KBM-7 (cell line): Measurements from ENCODE around the gene GRK2.
"Not testable (repeated sequence)": the region's sequence is repeated elsewhere in the genome, so short reads cannot be mapped to it uniquely, and the experiment has no call there.

ENCODE experiments used
- DNase-seq: peaks from one replicate; pipeline ENCODE4 v3.0.0-alpha.2; 2015
- in situ Hi-C: fragments of 300-500 bp; cut with MboI; formaldehyde crosslinking; loops from 2 replicates; pipeline ENCODE4 v1.14.3; 2020; ENCODE audit warnings: low sequenced_read_pairs, low pct_unique_long_range_greater_than_20kb, mixed read lengths

Gene GRK2

DNA sequence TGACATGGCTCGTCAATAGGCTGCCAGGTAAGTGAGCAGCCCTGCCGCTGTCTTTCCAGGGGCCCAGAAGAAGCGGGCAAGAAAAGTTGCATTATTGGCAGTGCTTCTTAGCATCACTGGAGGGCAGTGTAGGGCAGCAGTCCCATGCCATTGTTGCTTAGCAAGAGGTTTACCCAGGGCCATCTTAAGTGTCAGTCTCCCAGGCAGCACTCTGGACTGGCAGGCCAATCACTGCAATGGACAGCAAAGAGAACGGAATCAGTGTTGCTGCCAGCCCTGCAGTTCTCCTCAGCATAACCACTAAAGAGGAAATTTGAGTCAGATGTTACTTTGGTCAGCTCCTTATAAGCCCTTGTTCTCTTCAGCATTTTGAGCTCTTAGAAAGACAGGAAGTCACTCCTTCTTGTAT, 13.4 kb upstream of the GRK2 start:
- DNase-seq = peak; percentile 60
- in situ Hi-C loops = no loop called here

DNA sequence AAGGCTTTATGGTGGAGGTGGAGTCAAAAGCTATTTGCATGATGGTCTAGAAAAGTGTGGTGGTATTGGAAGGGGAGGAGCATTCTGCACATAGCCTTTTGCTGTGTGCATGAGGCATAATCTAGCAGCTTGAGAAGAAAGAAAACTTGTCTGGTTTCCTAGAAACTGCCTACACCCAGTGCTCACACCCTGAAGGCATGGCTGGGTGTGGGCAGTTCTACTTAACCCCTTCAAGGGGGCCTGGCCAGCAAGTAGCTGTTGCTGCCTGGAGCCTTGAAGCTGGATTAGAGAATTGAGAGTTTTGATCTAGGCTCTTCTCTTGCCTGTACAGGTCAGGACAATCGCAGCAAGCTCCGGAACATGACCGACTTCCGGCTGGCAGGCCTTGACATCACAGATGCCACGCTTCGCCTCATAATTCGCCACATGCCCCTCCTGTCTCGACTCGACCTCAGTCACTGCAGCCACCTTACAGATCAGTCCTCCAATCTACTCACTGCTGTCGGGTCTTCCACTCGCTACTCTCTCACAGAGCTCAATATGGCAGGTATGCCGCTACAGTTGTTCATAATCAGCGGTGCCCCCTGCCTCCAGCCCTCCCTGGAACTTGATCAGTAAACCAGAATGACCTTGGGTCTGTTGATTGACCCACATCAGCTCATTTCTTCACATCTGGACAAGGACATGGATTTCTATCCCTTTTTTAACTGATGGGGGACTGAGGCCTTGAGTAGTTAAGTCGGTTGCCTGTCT, 12.2 kb upstream of the GRK2 start:
- in situ Hi-C loops = no loop called here
- no peak for DNase-seq

DNA sequence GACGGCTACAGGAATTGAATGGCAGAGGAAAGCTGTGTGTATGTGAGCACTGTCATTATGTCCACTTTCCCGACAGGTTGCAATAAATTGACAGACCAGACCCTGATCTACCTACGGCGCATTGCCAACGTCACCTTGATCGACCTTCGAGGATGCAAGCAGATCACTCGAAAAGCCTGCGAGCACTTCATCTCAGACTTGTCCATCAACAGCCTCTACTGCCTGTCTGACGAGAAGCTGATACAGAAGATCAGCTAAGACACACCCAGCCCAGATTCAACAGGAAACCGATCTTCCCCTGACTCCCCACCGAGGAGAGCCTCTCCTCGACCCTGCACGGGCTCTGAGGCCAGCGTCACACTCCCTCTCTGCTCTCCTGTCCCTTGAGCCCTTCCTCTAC, 11.5 kb upstream of the GRK2 start:
- no peak for DNase-seq
- in situ Hi-C loops = no loop called here

DNA sequence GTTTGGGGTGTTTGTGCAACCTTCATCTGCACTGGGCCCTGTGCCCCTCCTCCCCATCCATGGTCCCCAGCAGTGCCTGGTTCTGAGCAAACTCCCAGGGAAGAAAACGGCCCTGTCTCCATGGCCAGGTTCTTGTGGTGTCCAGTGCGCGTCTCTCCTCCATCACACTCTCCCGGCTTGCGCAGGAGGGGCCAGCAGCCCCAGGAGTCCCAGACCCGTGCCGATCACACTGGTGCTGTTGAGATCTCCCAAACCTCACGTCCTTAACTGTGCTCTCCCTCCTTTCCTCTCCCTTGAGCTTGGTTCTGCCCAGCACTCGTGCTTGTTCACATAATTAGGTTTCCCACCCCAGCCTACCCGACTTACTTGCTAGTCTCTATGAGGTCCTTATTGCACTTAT, 10.9 kb upstream of the GRK2 start:
- in situ Hi-C loops = no loop called here
- no peak for DNase-seq

DNA sequence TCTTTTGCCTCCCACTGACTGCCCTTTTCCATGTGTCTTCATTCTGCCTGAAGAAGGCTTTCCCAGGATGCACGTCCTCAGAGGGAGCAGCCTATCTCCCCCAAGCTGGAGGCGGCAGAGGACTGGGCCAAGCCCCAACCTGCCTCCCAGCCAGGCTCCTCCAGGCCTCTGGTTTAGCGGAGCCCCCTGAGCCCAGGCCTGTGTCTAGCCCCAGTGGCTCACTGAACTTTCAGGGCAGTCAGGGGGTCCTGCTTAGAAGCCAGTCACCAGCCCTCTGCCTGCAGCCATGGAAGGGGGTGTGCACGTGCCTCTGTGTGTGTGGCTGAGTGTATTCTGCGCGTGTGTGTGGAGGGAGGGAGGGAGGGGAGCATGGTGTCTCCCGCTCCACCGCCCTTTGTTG, 10.4 kb upstream of the GRK2 start:
- in situ Hi-C loops = no loop called here
- DNase-seq = no peak

DNA sequence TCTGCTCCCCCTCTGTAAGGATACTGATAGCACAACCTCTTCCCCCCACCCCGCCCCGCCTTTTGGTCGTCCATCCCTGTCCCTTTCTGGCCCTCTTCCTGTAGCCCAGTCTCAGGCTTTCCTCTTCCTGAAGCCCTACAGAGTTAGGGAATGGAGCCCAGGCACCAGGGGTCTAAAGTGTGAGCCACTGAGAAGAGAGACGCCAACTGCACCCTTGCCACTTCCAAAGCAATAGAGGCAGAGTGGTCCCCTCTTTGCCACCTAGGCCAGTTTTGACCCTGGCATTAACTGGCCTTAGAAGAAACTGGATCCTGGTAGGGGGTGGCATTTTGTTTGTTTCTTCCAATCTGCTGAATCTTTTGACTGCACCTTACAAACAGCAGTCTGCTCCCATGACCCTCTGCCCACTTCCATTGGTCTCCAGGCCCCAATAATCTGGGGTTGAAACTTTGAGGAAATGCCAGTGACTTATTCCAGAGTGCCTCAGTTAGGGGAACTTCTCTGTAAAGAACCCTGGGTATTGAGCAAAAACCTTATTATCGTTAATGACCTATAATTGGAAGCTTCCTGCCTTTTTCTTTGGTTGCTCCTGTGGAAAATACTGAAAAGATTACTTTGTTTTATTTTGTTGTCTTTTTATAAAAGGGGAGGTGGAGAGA, 9.7 kb upstream of the GRK2 start:
- DNase-seq = no peak
- in situ Hi-C loops = no loop called here

DNA sequence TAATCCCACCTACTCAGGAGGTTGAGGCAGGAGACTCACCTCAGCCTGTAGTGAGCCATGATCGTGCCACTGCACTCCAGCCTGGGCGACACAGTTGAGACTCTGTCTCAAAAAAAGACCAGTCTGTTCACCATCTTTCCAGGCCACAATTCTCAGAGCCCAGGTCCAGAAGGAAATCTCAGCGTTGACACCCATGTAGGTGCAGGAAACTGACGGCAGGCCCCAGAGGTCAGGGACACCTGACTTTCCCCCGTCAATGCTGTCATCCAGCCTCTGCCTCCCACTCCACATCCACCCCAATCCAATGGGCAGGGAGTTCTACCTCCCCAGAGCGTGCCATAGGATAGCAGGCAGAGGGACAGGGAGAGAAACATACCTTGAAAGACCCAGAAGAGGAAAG, 5.9 kb upstream of the GRK2 start:
- in situ Hi-C loops = no loop called here
- DNase-seq = no peak

DNA sequence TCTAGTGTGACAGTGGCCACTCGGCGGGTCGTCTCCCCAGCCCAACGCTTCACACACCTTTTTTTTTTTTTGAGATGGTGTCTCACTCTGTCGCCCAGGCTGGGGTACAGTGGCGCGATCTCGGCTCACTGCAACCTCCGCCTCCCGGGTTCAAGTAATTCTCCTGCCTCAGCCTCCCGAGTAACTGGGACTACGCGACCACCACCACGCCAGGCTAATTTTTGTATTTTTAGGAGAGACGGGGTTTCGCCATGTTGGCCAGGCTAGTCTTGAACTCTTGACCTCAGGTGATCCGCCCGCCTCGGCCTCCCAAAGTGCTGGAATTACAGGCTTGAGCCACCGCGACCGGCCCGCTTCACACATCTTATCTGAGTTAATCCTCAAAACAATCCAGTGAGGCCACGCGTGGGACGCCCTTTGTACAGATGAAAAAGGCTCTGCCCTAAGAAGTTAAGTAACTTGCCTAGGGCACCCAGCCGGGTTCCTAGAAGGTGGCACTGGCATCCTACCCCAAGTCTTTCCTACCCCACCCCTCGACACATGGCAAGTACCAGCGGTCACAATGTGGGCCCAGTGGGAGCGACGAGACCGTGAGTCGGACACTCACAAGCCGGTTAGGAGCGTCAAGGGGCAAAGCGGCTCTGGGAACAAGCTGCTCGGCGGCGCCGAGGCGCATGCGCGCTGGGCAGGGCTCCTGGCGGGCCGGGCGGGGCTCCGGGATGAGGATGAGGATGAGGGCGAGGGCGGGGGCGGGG, 5.2 kb upstream of the GRK2 start:
- in situ Hi-C loops, DNase-seq: not testable (repeated sequence)

DNA sequence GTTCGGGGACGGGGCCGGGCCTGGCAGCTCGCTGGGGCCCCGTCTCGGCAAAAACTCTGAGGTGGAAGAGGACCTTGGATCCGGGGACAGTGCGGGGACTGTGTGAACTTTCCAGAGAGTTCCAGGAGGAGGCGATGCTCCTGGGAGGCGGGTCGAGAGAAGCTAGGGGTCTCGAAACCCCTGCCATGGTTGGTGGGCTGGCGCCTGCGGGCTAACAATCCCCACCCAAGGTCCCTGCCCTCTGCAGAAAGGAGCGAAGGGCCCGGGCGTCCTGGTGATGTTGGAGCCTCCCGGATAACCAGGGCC, 4.7 kb upstream of the GRK2 start:
- in situ Hi-C loops = no loop called here
- no peak for DNase-seq

DNA sequence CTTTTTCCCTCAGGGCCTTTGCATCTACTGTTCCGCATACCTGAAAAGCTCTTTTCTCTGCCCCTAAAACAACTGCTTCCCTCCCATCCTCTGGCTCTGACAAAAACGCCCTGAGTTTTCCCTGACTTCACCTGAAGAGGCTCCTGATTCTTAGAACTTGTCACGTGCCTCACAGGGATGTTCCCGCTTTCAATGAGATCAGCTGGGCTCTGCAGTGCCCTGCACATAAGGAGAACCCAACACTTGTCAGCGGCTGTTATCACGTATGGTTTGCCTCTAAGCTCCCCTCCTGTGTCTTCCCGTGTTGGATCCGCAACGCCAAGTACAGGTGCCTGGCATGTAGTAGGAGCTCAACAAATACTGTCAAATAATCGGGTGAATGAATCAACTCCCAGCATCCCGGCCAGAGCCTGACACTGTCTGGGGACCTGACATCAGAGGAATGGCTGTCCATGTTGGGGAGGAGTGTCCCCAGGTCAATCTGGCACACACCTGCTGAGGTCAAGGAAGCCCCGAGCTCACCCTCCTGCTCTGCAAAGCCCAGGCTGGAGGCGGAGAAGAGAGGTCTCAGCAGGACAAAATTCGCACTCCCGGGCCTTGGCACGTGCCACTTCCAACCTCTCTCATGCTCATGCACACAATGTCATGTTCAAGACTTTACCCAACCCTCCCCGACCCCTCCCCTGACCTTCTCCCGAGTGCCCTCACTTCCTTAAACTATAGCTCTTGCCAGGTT, 4.2 kb upstream of the GRK2 start:
- in situ Hi-C loops = no loop called here
- DNase-seq = no peak

DNA sequence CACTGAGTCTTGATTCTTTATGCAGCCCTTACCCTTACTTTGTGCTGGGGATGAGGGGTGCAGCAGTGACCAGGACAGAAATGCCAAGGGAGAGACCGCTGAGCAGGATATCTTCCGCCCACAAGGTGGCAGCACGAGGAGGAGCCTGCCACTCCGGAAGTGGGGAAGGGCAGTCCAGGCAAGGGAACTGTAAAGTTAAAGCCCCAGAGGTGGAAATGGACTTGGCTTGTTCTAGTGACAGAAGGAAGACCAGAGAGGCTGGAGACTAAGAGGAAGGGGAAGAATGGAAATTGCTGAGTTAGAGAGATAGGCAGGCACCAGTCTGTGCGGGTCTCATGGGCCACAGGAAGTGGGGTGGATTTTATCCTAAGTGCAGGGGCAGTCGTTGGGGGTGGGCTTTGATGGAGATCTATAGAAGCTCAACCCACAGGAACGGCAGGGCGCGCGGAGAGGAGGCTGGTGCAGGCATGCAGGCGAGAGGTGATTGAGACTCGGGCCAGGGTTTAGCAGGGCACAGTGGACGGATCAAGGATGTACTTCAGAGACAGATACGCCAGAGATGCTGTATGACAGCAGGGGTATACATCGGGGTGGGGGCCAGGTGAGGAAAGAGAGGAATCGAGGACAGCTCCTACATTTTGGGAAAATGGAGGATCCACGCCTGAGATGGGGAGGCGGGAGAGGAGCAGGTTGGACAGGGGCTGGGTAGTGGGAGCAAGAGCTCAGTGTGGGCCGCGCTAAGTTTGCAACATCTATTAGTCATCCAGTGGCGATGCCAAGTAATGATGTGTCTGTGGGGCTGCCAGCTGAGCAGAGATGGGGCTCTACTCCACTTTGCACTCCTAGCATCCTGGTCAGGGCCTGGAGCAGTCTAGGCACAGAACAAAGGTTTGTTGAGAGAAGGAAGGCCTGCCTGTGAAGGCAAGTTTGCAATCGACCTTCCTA, 3.3 kb upstream of the GRK2 start:
- DNase-seq = peak; percentile 90
- in situ Hi-C loops = no loop called here

DNA sequence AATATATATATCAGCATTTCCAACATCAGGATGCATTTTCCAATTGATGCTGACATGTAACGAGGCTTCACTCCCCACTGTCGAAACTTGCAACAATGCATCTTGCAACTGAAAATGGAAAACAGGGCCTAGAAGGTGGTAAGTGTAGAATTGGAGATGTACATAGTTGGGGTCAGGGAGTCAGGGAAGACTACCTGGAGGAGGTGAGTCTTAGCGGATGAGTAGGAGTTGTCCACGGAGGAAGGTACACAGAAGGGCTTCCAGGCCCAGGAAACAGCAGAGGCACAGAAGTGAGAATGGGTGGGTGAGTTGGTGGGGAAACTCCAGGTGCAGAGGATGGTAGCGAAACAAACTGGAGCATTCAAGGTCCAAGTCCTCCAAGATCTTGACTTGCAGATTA, 2.0 kb upstream of the GRK2 start:
- in situ Hi-C loops = no loop called here
- DNase-seq = no peak

DNA sequence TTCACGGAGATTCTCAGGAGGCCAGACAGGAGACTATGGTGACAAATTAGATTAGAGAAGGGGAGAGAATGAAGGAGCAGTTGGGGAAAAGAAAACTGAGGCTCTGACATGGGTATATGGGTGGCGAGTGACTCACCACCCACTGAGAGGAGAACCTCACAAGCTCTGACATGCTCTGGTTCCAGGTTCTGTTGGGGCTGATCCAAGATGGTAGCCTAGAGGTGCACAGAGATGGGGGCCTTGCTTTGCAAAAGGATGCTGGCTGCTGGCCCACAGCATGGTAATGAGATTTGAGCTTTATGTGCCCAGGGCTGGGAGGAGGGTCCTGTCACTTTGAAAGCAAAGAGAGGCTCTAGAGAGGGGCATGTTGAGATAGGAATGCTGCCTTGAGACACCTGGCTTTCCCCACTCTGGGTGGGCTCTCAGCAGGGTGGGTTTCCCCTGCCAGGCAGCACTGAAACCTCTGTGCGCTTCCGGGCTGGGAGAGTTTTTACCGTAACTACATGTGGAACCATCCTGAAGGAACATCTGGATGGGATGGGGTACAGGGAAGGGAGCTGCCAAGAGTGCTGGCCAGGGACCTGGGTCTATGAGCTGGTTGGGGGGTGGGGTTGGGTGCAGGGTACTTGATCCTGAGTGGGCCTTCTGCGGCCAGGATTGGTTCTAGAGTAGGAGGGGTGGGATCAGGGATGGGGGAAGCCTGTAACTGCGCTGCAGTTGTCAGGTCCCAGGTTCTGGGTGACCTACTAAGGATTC, 1.2 kb upstream of the GRK2 start:
- in situ Hi-C loops = no loop called here
- no peak for DNase-seq

DNA sequence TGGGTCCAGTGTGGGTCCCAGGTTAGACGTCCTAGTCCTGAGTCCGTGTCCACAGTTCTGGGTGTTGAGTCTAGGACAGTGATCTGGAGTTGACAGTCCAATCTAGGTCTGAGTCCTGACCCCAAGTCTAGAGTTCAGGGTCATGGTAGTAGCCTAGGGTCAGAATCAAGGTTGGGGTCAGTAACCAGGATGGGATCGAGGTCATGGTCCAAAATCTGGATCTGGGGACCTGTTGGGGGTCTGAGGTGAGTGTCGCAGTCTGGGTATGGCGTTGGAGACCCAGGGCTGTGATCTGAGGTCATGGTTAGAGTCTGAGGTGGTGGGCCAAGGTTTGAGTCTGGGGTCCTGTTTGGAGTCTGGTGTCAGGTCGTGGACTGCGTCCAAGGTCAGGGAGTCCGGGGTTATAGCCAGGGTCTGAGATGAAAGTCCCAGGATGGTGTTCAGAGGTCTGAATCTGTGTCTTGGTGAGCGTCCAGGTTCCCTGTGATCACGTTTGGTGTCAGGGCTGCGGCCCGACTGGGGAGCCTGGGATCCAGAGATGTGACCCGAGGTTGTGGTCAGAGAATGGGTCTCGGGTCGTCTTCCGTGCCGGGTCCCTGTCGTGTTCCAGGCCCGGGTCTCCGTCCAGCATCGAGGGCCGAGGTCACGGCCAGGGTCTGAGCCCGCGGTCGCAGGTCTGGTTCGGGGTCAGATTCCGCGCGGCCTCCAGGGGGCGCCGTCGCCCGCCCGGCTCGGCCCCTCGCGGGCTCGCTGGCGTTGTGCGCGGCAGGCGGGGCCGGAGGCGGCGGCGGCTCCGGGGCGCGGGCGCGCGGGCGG, 432 bp upstream of the GRK2 start:
- in situ Hi-C loops = no loop called here
- DNase-seq = no peak

DNA sequence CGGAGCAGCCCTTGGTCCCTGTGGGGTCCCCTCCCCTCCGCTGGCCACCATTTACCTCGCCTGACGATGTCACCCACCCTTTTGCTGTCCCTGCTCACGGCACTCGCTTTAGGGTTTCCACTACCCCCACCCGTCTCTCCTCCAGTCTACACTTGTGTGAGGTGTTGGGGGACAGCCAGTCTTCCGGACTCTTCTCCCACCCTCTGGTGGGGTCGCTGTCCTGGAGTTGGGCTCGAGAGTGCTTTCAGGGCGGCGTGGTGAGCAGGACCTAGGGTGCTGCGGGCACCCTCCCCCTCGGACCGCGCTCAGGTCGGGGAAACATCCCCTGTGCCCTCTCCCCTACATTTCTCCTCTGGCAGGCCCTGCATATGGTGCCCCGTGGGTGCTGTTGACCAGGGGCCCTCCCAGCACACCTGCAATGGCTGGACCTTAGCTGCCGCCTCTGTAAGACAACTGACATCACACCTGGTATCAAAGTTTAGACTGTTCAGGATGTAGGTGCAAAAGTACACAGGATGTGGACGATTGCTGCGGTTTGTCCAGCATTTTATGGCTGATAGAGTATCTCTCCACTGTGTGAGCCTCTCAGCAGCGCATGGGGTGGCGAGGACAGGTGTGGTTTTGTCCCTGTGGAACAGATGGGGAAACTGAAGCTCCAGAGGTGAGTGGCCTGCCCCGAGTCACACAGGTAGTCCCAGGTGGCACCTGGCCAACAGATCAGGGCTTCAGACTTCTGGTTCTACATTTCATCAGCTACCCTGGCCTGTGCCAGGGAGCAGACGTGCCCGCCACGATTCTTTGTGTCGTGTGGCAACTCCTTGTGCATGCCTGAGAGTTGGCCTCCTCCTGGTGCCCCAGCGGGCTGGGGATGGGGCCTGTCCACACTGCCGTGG, 1.2 kb downstream of the GRK2 start:
- in situ Hi-C loops = no loop called here
- no peak for DNase-seq

DNA sequence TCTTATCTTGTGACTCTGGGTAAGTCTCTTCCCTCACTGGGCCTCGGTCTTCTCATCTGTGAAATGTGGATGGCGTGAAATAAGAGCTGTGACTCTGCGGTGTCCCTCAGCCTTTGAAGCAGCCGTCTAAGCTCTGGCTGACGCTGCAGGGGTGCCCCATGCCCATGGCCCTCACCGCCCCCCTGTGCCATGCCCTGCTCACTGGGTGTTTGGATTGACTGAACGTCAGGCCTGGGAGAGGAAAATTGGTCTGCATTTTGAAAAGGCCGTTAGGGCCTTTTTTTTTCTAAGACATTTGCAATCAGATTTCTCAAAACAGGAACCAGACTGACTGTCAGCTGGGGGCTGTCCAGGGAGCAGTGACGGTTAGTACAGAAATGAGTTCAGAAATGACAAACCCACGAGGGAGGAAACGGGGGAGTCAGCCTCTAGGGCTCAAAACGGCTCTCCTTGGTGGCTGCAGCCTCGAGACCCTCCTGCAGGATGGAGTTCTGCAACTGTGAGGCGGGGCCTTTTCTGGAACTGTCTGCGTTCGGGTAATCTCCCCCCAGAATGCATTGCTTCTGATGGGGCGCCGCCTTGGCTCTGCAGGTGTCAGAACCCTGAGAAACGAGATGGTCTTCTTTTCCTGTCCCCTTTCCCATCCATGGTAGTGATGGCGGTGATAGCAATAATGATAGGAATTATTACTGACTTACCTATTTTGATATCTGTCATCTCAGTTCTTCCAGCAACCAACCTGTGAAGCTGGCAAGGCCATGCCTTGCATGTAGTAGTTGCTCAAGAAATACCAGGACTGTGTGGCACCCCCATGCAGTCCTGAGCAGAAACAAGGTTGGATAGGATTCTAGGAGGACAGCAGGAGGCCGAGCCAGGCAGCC, 2.0 kb downstream of the GRK2 start:
- peak; percentile 96 for DNase-seq
- in situ Hi-C loops = no loop called here
